HepG2 (cell line): ENCODE measurements around the gene CDH22. TPM values are rescaled to one million over a fixed set of nuclear protein-coding genes. Genes with fewer than 3 reads are reported as not detected.

ENCODE experiments used
- FOXK2 ChIP-seq: fragments of 450-650 bp; IDR thresholded peaks from 2 replicates; pipeline ENCODE4 v1.6.1; 2016
- HDAC1 ChIP-seq: sonication (generic); formaldehyde crosslinking; IDR thresholded peaks from 2 replicates; pipeline ENCODE4 v1.5.1; 2020; ENCODE audit warnings: mild to moderate bottlenecking, missing genetic modification reagents
- KAT2B ChIP-seq: fragments of 150-350 bp; IDR thresholded peaks from 2 replicates; pipeline ENCODE4 v1.6.1; 2014; ENCODE audit warnings: low read depth, low read length, borderline replicate concordance
- MTF2 ChIP-seq: sonication (generic); formaldehyde crosslinking; IDR thresholded peaks from 2 replicates; pipeline ENCODE4 v1.5.0; 2020; ENCODE audit warnings: missing genetic modification reagents, borderline replicate concordance
- PTBP1 ChIP-seq: fragments of 200-400 bp; formaldehyde crosslinking; IDR thresholded peaks from 2 replicates; pipeline ENCODE4 v1.6.1; 2018; ENCODE audit warnings: low read length, low read depth; ENCODE audit not compliant: poor library complexity, severe bottlenecking
- ZBTB42 ChIP-seq: sonication (generic); formaldehyde crosslinking; IDR thresholded peaks from 2 replicates; pipeline ENCODE4 v1.5.0; 2020; ENCODE audit warnings: mild to moderate bottlenecking, missing genetic modification reagents
- ZNF350 ChIP-seq: sonication (generic); formaldehyde crosslinking; IDR thresholded peaks from 2 replicates; pipeline ENCODE4 v1.4.0; 2020; ENCODE audit warnings: mild to moderate bottlenecking, low read depth, missing genetic modification reagents, borderline replicate concordance
- polyA plus RNA-seq, 8 experiments: library from polyadenylated mRNA; depleted of rRNA in 3 of 8; stranded (reverse) in 7 of 8; unstranded in 1 of 8; fragments of >200 nt; fragmentation: Illumina TruSeq in 4 of 8; extraction: Trizol in 4 of 8; gene quantifications; 2 replicates each; pipeline versions ENCODE4 v1.2.1 to v1.2.3, GENCODE V29; 2011 to 2016; ENCODE audit warnings: low read depth in 4 of 8, missing spikeins in 1 of 8, mixed read lengths in 1 of 8; ENCODE audit not compliant: insufficient read depth in 1 of 8
- total RNA-seq, 5 experiments: library from RNA; depleted of rRNA; stranded (reverse); fragments of >200 nt; fragmentation: Illumina TruSeq; extraction: Trizol; gene quantifications; 2 replicates each; pipeline ENCODE4 v1.2.3, GENCODE V29; 2016; ENCODE audit warnings: low read depth in 1 of 5
- TF ChIP-seq, protein P1 (sequence below): IDR thresholded peaks from 2 replicates; pipeline ENCODE4 v1.6.1; 2016; ENCODE audit warnings: missing compliant biosample characterization, missing genetic modification reagents, borderline replicate concordance
- TF ChIP-seq, protein P2 (sequence below): sonication (generic); formaldehyde crosslinking; IDR thresholded peaks from 2 replicates; pipeline ENCODE4 v1.5.1; 2020; ENCODE audit warnings: missing genetic modification reagents, mild to moderate bottlenecking, borderline replicate concordance
- TF ChIP-seq, protein P3 (sequence below), 2 experiments: fragments of 450-650 bp in 1 of 2; sonication (generic) in 1 of 2; formaldehyde crosslinking in 1 of 2; IDR thresholded peaks; 2 replicates each; pipeline versions ENCODE4 v1.6.1 to v1.8.0; 2016 to 2022; ENCODE audit warnings: antibody characterized with exemption in 1 of 2, mild to moderate bottlenecking in 1 of 2, missing genetic modification reagents in 1 of 2
- TF ChIP-seq, protein P4 (sequence below): sonication (generic); formaldehyde crosslinking; IDR thresholded peaks from 2 replicates; pipeline ENCODE4 v1.8.0; 2022; ENCODE audit warnings: missing genetic modification reagents, mild to moderate bottlenecking, borderline replicate concordance

Gene CDH22
- total and polyA plus RNA-seq, 2 of the 13 experiments (the other 11 are each of a cell fraction or from before 2014, with no cell fraction given) = not detected

DNA sequence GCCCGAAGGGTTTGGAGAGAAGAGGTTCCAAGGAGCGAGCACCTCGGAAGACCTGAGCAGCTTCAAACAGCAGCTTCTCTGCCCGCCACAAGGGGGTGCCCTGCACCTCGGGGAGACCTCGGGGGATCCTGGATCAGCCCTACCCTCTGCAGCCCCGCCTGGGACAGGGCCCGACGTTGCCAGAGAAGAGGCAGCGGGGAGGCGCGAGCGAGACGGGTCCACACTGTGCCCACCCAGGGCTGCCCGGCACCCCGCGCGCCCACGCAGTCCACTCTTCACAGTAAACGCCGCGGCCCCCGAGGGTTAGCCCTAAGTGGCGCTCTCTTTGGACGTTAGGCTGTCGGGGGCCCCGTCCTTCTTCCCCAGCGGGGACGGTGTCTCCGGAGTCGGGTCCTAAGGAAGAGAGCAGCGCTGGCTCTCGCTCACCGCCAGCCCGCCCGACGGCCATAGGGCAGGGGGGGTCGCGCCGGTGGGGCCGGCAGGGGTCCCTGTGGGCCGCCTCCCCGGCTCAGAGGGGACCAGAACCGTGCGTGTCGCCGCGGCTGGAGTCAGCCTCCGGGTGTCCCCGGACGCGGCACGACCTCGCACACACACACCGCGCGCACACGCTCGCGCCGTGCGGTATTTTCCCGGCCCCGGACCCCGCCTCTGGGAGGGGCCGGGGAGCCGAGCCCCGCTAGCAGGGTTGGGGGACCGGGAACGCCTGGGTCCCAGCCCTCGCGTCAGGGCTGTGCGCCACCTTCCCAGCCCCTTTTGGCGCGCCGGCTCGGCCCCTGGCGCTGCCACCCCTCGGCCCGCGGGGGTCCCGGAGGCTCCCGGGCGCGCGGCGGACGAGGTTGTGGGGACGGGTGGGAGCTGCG is 929 bp downstream of the CDH22 start (continued):
- TF ChIP-seq, protein P1, sequence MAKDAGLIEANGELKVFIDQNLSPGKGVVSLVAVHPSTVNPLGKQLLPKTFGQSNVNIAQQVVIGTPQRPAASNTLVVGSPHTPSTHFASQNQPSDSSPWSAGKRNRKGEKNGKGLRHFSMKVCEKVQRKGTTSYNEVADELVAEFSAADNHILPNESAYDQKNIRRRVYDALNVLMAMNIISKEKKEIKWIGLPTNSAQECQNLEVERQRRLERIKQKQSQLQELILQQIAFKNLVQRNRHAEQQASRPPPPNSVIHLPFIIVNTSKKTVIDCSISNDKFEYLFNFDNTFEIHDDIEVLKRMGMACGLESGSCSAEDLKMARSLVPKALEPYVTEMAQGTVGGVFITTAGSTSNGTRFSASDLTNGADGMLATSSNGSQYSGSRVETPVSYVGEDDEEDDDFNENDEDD = no peak
- TF ChIP-seq, protein P2, sequence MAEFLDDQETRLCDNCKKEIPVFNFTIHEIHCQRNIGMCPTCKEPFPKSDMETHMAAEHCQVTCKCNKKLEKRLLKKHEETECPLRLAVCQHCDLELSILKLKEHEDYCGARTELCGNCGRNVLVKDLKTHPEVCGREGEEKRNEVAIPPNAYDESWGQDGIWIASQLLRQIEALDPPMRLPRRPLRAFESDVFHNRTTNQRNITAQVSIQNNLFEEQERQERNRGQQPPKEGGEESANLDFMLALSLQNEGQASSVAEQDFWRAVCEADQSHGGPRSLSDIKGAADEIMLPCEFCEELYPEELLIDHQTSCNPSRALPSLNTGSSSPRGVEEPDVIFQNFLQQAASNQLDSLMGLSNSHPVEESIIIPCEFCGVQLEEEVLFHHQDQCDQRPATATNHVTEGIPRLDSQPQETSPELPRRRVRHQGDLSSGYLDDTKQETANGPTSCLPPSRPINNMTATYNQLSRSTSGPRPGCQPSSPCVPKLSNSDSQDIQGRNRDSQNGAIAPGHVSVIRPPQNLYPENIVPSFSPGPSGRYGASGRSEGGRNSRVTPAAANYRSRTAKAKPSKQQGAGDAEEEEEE (CRISPR knock-in tag) = no peak
- TF ChIP-seq ZBTB42 (CRISPR knock-in tag) = no peak
- no peak for TF ChIP-seq PTBP1
- TF ChIP-seq, protein P3, sequence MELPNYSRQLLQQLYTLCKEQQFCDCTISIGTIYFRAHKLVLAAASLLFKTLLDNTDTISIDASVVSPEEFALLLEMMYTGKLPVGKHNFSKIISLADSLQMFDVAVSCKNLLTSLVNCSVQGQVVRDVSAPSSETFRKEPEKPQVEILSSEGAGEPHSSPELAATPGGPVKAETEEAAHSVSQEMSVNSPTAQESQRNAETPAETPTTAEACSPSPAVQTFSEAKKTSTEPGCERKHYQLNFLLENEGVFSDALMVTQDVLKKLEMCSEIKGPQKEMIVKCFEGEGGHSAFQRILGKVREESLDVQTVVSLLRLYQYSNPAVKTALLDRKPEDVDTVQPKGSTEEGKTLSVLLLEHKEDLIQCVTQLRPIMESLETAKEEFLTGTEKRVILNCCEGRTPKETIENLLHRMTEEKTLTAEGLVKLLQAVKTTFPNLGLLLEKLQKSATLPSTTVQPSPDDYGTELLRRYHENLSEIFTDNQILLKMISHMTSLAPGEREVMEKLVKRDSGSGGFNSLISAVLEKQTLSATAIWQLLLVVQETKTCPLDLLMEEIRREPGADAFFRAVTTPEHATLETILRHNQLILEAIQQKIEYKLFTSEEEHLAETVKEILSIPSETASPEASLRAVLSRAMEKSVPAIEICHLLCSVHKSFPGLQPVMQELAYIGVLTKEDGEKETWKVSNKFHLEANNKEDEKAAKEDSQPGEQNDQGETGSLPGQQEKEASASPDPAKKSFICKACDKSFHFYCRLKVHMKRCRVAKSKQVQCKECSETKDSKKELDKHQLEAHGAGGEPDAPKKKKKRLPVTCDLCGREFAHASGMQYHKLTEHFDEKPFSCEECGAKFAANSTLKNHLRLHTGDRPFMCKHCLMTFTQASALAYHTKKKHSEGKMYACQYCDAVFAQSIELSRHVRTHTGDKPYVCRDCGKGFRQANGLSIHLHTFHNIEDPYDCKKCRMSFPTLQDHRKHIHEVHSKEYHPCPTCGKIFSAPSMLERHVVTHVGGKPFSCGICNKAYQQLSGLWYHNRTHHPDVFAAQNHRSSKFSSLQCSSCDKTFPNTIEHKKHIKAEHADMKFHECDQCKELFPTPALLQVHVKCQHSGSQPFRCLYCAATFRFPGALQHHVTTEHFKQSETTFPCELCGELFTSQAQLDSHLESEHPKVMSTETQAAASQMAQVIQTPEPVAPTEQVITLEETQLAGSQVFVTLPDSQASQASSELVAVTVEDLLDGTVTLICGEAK (IDR thresholded peaks at IDR 0.05) = no peak
- TF ChIP-seq, protein P3 (CRISPR knock-in tag; IDR thresholded peaks at IDR 0.05) = no peak
- TF ChIP-seq KAT2B = no peak
- TF ChIP-seq ZNF350 = 0 out of 2 replicates have a peak, but pooled peaks have one; percentile 33
- no peak for TF ChIP-seq HDAC1 (CRISPR knock-in tag)
- TF ChIP-seq MTF2 = peak; percentile 95
- TF ChIP-seq, protein P4, sequence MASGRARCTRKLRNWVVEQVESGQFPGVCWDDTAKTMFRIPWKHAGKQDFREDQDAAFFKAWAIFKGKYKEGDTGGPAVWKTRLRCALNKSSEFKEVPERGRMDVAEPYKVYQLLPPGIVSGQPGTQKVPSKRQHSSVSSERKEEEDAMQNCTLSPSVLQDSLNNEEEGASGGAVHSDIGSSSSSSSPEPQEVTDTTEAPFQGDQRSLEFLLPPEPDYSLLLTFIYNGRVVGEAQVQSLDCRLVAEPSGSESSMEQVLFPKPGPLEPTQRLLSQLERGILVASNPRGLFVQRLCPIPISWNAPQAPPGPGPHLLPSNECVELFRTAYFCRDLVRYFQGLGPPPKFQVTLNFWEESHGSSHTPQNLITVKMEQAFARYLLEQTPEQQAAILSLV (CRISPR knock-in tag) = 0 out of 2 replicates have a peak, but pooled peaks have one; percentile 18
- no peak for TF ChIP-seq FOXK2
